GM04504 (cell line): ENCODE results near the gene TBX4.

Source experiments
- DNase-seq: peaks from one replicate; pipeline ENCODE4 v3.0.0-alpha.2; 2012; ENCODE audit warnings: low read depth

Gene TBX4

GRCh38 chr17:61465550-61466237 lies 13.5 kb downstream of the TBX4 start:
- DNase-seq = no peak

GRCh38 chr17:61466246-61466645 lies 14.0 kb downstream of the TBX4 start:
- no peak for DNase-seq

- no peak for DNase-seq
Measured at GRCh38 chr17:61467416-61468262, 15.4 kb downstream of the TBX4 start.

- DNase-seq = no peak
Measured at GRCh38 chr17:61468263-61468907, 16.2 kb downstream of the TBX4 start.

- no peak for DNase-seq
Measured at GRCh38 chr17:61469474-61469873, 17.3 kb downstream of the TBX4 start.

GRCh38 chr17:61469949-61470348 lies 17.7 kb downstream of the TBX4 start:
- DNase-seq = no peak

GRCh38 chr17:61470530-61471136 lies 18.4 kb downstream of the TBX4 start:
- DNase-seq = no peak

- no peak for DNase-seq
Measured at GRCh38 chr17:61474235-61474927, 22.2 kb downstream of the TBX4 start.

- DNase-seq = no peak
Measured at GRCh38 chr17:61474934-61475333, 22.7 kb downstream of the TBX4 start.

GRCh38 chr17:61475726-61476125 lies 23.5 kb downstream of the TBX4 start:
- no peak for DNase-seq

GRCh38 chr17:61476476-61477203 lies 24.4 kb downstream of the TBX4 start:
- no peak for DNase-seq

- no peak for DNase-seq
Measured at GRCh38 chr17:61477204-61477834, 25.1 kb downstream of the TBX4 start.

- no peak for DNase-seq
Measured at GRCh38 chr17:61478026-61478789, 26.0 kb downstream of the TBX4 start.

- no peak for DNase-seq
Measured at GRCh38 chr17:61478790-61479492, 26.7 kb downstream of the TBX4 start.

- DNase-seq = no peak
Measured at GRCh38 chr17:61479493-61480413, 27.5 kb downstream of the TBX4 start.

GRCh38 chr17:61480414-61480807 lies 28.2 kb downstream of the TBX4 start:
- DNase-seq = no peak

GRCh38 chr17:61481421-61481820 lies 29.2 kb downstream of the TBX4 start:
- no peak for DNase-seq

GRCh38 chr17:61482467-61482866 lies 30.2 kb downstream of the TBX4 start:
- no peak for DNase-seq
